Middle frontal gyrus (tissue), 1 donor: ENCODE measurements around the gene CYFIP2.

Source experiments
- DNase-seq: peaks from one replicate; pipeline ENCODE4 v3.0.0-alpha.2; 2015; ENCODE audit warnings: low spot score; ENCODE audit errors: extremely low spot score

CYFIP2 gene

GRCh38 chr5:157258450-157258849 lies 7.5 kb upstream of the CYFIP2 start:
- DNase-seq: no peak

DNA sequence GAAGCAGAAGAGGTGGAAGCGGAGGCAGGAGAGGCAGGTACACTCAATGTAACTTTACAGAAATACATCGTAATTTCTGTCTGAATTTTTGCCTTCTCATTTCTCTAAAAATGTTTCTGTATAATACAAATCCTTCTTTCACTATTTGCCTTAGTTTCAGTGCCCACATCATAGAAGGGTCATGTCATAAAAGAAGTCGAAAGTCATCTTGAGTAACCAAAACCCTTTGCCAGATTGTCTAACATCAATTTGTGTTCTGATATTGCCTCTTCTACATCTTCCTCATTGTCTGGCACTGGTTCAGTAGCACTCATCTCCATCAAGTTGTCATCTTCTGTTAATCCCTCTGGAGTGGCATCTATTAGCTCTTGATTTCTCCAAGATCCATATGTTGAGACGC lies 6.2 kb upstream of the CYFIP2 start:
- DNase-seq: no peak

DNA sequence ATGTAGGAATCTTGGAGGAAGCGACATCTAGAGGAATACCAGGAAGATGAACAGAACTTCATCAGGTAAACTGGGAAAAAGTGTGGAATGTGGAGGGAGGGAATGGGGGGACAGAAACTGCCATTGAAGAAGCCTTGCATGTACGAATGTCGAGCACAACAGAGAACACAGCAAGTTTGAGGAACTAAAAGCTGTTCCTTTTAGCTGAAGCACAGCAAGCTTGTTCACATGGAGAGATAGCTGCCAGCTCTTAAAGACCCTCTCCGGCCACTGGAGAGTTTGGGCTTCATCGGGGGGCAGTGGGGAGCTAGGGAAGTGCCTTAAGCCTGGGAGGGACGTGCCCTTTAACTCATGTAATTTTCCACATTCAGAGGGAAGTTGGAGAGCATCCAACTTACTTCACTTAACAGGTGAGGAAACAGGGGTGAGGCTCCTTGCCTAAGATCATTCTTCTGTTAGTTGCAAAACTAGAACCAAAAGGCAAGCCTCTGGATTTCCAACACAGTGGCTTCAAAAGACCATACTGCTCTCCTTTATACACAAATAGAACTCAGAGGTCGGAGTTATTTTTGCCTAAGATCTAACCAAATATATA lies 2.3 kb upstream of the CYFIP2 start:
- DNase-seq: no peak

- no peak for DNase-seq
Observed at GRCh38 chr5:157266286-157267007, 524 bp downstream of the CYFIP2 start.

DNA sequence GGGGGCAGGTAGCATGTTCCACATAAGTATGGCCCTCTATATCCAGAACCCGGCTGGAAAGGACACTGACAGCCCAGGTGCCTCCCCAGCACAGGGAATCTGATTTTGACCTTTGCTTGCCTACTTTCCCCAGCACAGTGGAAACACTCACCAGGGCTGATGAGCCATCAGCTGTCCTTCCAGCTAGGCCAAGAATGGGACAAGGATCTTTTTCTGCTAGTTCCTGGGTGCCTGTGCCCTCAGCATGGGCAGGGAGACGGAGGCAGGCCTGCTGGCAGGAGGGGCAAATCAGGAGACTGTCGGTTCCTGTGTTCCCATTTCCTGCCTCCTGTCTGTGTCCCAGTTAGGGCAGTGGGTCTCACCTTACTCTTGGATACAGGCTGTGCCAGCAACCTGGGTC lies 1.1 kb downstream of the CYFIP2 start:
- DNase-seq: no peak

DNA sequence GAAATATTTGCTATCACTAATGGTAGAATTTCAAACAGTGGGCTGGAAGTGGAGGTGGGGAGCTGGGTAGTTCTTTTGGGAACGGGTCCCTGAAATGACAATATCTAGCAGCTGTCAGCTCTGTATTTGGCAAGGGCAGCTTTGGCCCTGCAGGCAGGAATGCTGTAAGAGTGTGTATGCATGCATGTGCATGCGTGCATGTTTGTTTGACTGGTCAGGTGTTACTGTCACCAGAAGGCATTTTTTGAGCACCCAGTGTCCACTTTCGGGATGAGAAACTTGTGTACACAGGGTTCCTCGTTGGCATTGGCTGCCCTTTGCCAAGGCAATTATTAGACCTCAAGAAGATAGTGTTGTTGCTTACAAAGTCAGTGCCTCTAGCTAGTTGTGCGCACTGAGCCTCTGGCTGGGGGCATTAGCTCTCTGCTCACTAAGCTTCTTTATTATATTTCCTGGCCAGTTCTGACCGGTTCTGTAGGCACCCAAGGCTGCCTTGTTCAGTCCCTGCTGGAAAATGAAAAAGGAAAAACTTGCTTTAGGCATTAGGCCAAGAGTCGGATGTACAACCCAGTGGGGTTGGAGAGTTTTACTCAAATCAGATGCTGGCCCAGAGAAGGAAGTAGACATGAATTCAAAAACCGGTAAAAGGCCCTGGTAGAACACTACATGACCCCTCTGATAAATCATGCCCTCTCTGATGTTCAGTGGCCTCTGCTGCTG lies 2.0 kb downstream of the CYFIP2 start:
- DNase-seq: no peak

DNA sequence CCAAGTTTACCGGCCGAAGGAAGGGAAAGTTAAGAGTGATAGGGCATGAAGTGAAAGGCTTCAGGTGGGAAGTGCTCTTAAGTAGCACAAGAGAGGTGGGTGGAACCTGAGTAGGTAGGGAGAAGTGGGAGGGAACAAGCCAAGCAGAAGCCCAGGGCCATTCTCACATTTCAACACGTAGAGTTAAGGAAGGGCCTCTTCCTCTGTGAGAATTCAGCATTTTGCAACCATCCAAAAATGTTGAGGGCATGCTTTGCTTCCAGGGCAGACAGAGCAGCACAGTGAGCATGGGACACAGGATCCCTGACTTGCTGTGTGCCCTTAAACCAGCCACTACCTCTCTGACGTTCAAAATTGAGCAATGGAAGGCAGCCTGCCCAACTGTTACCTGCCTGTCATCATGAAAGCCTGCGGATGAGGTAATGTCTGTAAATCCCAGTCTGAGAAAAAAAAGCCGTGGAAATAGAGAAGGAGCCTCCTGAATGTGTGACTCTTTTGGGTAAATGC lies 3.3 kb downstream of the CYFIP2 start:
- DNase-seq: no peak

GRCh38 chr5:157269761-157270272 lies 3.9 kb downstream of the CYFIP2 start:
- DNase-seq: no peak

DNA sequence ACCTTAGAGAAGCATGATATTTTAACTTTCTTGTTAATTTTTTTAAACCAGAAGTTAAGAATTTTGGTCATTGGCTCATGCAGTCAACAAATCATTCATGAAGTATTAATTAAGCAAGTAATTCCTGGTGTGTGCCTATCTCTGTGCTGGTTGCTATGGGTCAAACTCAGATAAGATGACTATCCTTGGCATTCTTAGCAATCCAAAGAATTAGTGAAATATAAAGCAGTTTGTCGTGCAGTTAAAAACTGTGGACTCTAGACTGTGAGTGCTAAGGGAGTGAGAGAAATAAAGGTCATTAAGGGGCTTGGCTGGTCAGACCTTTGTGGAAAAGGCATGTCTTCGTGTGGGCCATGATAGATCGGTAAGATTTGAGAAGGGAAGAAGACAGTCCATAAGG lies 4.8 kb downstream of the CYFIP2 start:
- DNase-seq: no peak

DNA sequence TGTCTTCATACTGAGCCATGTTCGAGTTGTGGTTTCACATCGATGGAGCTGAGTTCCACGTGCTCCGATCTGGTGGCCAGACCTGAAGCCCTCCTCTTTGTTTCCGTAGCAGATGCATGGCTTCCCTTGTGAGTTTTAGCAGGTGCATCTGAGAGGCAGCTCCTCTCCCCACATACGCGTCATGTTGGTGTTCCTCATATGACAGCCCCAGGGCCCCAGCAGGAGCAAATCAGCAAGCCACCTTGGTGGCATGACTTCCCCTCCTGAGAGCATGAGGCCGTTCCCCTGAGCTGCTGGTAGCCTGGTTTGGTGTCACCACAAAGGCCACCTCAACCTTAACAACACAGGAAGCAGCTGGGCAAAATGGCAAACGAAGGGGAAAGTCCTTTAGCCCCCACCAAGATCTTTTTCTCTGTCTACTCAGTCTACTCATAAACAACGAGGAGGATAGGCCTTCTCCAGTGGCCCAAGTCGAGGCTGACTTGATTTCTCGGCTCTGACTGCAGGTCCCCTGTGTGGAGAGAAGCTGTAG lies 5.9 kb downstream of the CYFIP2 start:
- no peak for DNase-seq

DNA sequence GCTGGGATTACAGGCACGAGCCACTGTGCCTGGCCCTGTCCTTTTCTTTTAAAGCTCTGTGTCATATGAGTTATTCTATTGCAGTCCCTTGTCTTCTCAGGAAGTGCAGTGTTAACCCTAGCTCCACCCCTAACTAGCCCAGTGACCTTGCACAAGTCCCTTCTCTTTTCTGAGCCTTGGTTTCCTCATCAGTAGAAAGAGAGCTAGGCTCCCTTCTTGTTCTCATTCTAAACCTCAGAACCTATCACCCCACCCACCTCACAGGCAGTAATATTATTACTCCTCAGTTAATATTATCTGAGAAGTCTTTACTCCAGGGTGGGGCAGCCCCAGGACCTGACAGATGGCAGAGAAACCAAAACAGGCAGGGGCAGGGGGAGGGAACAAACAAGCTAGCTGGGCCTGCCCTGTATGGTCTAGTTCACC lies 7.2 kb downstream of the CYFIP2 start:
- no peak for DNase-seq

DNA sequence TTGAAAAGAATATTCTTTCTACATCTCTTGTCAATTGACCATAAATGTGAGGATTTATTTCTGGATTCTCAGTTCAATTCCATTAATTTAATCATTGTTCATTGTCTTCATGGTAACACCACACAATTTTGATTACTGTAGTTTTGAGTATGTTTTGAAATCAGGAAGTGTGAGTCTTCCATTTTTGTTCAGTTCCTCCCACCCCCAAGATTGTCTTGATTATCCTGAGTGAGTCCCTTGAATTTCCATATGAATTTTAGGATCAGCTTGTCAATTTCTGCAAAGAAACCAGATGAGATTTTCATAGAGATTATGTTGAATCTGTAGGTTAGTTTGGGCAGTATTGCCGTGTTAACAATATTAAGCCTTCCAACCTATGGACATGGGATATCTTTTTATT lies 9.5 kb downstream of the CYFIP2 start:
- no peak for DNase-seq

GRCh38 chr5:157278319-157279037 lies 12.6 kb downstream of the CYFIP2 start:
- no peak for DNase-seq

DNA sequence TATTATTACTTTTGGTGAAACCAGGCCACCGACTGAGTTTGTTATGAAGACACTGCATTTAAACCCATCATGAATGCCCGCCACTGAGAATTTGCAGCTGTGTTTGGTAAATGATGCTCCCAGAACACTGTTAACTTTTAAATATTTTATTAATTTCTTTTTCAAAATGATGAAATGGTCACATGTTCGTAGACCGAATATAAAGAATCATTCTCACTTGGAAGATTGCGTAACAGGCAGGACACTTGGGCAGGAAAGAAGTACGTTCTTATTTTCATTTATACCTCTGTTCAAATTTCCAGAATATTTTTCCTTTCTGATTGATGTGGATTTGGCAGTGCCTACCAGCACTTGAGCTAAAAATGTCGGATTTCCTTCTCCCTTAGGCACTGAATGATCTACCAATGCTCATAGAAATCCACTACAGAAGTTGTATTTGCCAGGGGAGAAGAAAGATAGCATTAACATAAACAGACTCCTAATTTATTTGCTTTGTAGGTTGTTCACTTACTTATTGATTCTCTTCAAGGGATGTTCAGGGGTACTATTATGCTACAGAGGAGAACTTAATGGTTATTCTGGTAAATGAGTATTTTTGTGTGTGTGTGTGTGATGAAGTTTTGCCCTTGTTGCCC lies 13.8 kb downstream of the CYFIP2 start:
- DNase-seq: no peak

DNA sequence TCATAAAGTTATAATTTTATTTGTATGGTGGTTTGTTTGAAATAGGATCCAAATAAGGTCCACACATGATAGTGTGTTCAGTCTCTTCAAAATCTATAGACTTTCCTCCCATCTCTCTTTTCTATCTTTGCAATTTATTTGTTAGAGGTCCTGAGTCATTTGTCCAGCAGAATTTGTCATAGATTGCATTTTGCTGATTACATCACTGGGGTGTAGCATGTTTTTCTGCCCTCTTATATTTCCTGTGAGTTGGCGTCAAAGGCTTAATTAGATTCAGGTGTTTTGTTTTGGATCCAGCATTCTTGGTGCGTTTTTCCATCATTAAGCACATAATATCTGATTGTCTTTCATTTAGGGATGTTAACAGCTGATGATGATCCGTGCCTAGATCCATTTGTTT lies 15.0 kb downstream of the CYFIP2 start:
- no peak for DNase-seq

GRCh38 chr5:157282150-157282549 lies 16.2 kb downstream of the CYFIP2 start:
- no peak for DNase-seq

DNA sequence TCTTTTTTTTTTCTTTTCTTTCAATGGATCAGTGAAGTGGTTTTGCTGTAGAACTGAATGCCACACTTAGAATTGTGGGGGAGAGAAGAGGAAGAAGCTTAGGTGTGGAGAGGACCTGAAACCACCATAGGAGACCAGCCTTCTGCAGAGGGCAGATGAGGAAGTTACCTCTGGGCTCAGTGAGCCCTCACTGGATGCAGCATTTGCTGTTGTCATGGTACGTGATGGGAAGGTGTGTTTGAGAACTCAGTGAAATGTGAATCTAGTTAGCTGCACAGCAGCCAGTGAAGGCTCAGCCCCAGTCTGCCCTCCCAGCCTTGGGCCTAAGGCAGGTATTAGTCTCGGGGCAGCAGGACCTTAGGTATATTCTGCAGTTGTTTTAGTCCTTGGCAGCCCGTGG lies 17.5 kb downstream of the CYFIP2 start:
- no peak for DNase-seq

- DNase-seq: no peak
Observed at GRCh38 chr5:157284458-157285212, 18.7 kb downstream of the CYFIP2 start.

DNA sequence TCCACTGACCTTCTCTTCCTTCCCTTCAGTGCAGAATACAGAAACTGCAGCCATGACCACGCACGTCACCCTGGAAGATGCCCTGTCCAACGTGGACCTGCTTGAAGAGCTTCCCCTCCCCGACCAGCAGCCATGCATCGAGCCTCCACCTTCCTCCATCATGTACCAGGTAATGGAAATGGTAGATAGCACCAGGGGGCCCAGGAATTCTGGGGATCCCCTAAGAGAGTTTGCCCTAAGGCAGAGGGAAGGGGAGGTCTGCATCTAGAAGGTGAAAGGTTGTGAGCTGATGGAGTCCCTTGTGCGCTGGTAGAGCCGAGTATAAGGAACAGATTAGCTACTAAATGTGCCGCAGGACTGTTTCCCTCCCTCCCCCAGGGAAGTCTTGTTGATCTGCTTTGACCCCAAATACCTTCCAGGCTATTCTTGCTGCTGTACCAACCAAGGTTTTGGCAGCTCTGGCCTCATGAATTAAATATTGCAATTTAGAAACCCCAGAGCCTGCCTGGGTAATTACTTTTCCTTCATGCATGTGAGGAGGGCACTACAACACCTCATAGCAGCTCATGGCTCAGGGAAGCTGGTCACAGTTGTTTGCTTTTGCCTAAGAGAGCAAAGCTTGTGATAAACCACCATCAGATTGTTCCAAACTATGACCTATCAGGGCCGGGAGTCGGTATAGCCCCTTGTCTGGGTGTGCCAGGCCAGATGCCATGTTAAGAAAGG lies 19.6 kb downstream of the CYFIP2 start:
- DNase-seq: no peak
